ENCODE data around the gene CSMD2.

CSMD2 gene

GRCh38 chr1:33706634-33707255 lies 458.3 kb downstream of the CSMD2 start:
- TF ChIP-seq CTCF (IDR thresholded peaks at IDR 0.05; ENCODE audit: borderline replicate concordance, insufficient read depth, low read depth, low read length), result no peak
- H3K4me3 ChIP-seq (ENCODE audit: low read depth, low read length), result no peak overlapping the region

DNA sequence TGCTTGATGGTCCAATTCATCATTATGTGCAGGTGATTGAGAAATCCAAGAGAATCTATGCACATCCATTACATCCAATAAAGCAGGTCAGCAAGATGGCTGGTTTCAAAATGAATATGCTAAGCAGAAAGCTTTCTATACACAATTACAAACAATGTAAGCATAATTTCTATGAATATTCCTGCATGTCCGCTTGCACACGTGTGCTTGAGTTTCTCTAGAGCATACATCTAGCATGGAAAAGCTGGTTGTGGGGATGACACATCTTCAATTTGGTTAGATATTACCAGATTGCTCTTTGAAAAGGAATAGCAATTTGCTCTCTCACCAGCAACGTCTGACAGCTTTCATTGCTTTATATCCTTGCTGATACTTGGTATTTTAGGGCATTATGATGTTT lies 461.6 kb downstream of the CSMD2 start:
- H3K4me3 ChIP-seq (ENCODE audit: low read depth, low read length), result no peak overlapping the region
- no peak for TF ChIP-seq CTCF (IDR thresholded peaks at IDR 0.05; ENCODE audit: borderline replicate concordance, insufficient read depth, low read depth, low read length)

GRCh38 chr1:33698361-33699035 lies 466.5 kb downstream of the CSMD2 start:
- H3K4me3 ChIP-seq (ENCODE audit: low read depth, low read length), result no peak overlapping the region
- no peak for TF ChIP-seq CTCF (IDR thresholded peaks at IDR 0.05; ENCODE audit: borderline replicate concordance, insufficient read depth, low read depth, low read length)

GRCh38 chr1:33697816-33698215 lies 467.2 kb downstream of the CSMD2 start:
- no peak overlapping the region for H3K4me3 ChIP-seq (ENCODE audit: low read depth, low read length)
- no peak for TF ChIP-seq CTCF (IDR thresholded peaks at IDR 0.05; ENCODE audit: borderline replicate concordance, insufficient read depth, low read depth, low read length)

- TF ChIP-seq CTCF (IDR thresholded peaks at IDR 0.05; ENCODE audit: borderline replicate concordance, insufficient read depth, low read depth, low read length), result no peak
- H3K4me3 ChIP-seq (ENCODE audit: low read depth, low read length), result no peak overlapping the region
Measured at GRCh38 chr1:33696962-33697361, 468.1 kb downstream of the CSMD2 start.

GRCh38 chr1:33696311-33696710 lies 468.7 kb downstream of the CSMD2 start:
- no peak overlapping the region for H3K4me3 ChIP-seq (ENCODE audit: low read depth, low read length)
- no peak for TF ChIP-seq CTCF (IDR thresholded peaks at IDR 0.05; ENCODE audit: borderline replicate concordance, insufficient read depth, low read depth, low read length)

Measured in GM12875 (cell line).